HEK293T (cell line): ENCODE measurements around the gene RALB.

Experiments used
- CTCF ChIA-PET: fragments of 350-600 bp; formaldehyde crosslinking; extraction: SDS; loops from one replicate; lab custom pipeline; 2021; ENCODE audit warnings: antibody characterized with exemption, inconsistent platforms; lab: Yijun Ruan, JAX
- POLR2A ChIA-PET: fragments of 350-600 bp; formaldehyde crosslinking; extraction: SDS; loops from one replicate; lab custom pipeline; 2020; ENCODE audit warnings: antibody characterized with exemption, inconsistent platforms; lab: Yijun Ruan, JAX
- DNase-seq: peaks from one replicate; pipeline ENCODE4 v3.0.0; 2012; ENCODE audit warnings: mixed read lengths; ENCODE audit errors: extremely low spot score
- ARNT ChIP-seq: fragments of 450-650 bp; IDR thresholded peaks from 2 replicates; pipeline ENCODE4 v1.6.1; 2017; ENCODE audit warnings: mild to moderate bottlenecking
- BHLHE40 ChIP-seq: fragments of 450-650 bp; IDR thresholded peaks from 2 replicates; pipeline ENCODE4 v1.6.1; 2016; ENCODE audit warnings: mild to moderate bottlenecking, moderate library complexity, borderline replicate concordance
- CTBP1 ChIP-seq: fragments of 450-650 bp; IDR thresholded peaks from 2 replicates; pipeline ENCODE4 v1.6.1; 2016; ENCODE audit warnings: borderline replicate concordance
- ELF4 ChIP-seq: fragments of 450-650 bp; IDR thresholded peaks from 2 replicates; pipeline ENCODE4 v1.6.1; 2017; ENCODE audit warnings: antibody characterized with exemption
- FOXA1 ChIP-seq: fragments of 450-650 bp; IDR thresholded peaks from 2 replicates; pipeline ENCODE4 v1.6.1; 2016; ENCODE audit warnings: mild to moderate bottlenecking
- FOXK2 ChIP-seq: fragments of 450-650 bp; IDR thresholded peaks from 2 replicates; pipeline ENCODE4 v1.6.1; 2016; ENCODE audit warnings: mild to moderate bottlenecking
- FOXM1 ChIP-seq: fragments of 450-650 bp; IDR thresholded peaks from 2 replicates; pipeline ENCODE4 v1.6.1; 2017; ENCODE audit warnings: mild to moderate bottlenecking, borderline replicate concordance
- HDGF ChIP-seq: fragments of 450-650 bp; IDR thresholded peaks from 2 replicates; pipeline ENCODE4 v1.6.1; 2017; ENCODE audit warnings: antibody characterized with exemption, borderline replicate concordance
- L3MBTL2 ChIP-seq: fragments of 450-650 bp; conservative IDR thresholded peaks from 2 replicates; pipeline ENCODE4 v1.6.1; 2016; ENCODE audit warnings: mild to moderate bottlenecking
- LEF1 ChIP-seq: fragments of 450-650 bp; IDR thresholded peaks from 2 replicates; pipeline ENCODE4 v1.6.1; 2017; ENCODE audit warnings: mild to moderate bottlenecking, borderline replicate concordance
- NFRKB ChIP-seq: fragments of 450-650 bp; IDR thresholded peaks from 2 replicates; pipeline ENCODE4 v1.6.1; 2016; ENCODE audit warnings: mild to moderate bottlenecking, moderate library complexity
- PKNOX1 ChIP-seq: fragments of 450-650 bp; IDR thresholded peaks from 2 replicates; pipeline ENCODE4 v1.6.1; 2016
- SP1 ChIP-seq: fragments of 450-650 bp; IDR thresholded peaks from 2 replicates; pipeline ENCODE4 v1.6.1; 2017
- SUZ12 ChIP-seq: fragments of 450-650 bp; IDR thresholded peaks from 2 replicates; pipeline ENCODE4 v1.6.1; 2016; ENCODE audit warnings: mild to moderate bottlenecking
- TARDBP ChIP-seq: fragments of 450-650 bp; IDR thresholded peaks from 2 replicates; pipeline ENCODE4 v1.6.1; 2016
- ZNF384 ChIP-seq: fragments of 450-650 bp; IDR thresholded peaks from 2 replicates; pipeline ENCODE4 v1.6.1; 2016

RALB gene

GRCh38 chr2:120288016-120288373 is 35.3 kb downstream of the RALB start:
- ChIA-PET CTCF (interaction anchor here (0.5 to 0.6 kb wide), 2 partner anchors 336 to 488 kb away, joined by 3 to 4 read pairs; no protein-coding TSS in a partner anchor), POLR2A (no interaction called here)
- TF ChIP-seq PKNOX1: no peak
- TF ChIP-seq SP1: no peak
- TF ChIP-seq TARDBP: no peak
- no peak for TF ChIP-seq CTBP1
- TF ChIP-seq L3MBTL2: no peak
- TF ChIP-seq NFRKB: no peak
- TF ChIP-seq BHLHE40: no peak
- no peak for TF ChIP-seq ZNF384
- TF ChIP-seq HDGF: no peak
- TF ChIP-seq ELF4: no peak
- no peak for TF ChIP-seq ARNT
- TF ChIP-seq FOXA1: no peak
- TF ChIP-seq FOXM1: no peak
- no peak for TF ChIP-seq FOXK2
- no peak for TF ChIP-seq LEF1
- no peak for TF ChIP-seq SUZ12
- DNase-seq: no peak

GRCh38 chr2:120289221-120289906 is 36.7 kb downstream of the RALB start:
- TF ChIP-seq FOXM1: no peak
- TF ChIP-seq TARDBP: no peak
- no peak for TF ChIP-seq ELF4
- TF ChIP-seq SP1: no peak
- TF ChIP-seq ARNT: no peak
- no peak for TF ChIP-seq ZNF384
- no peak for TF ChIP-seq HDGF
- CTCF ChIA-PET: interaction anchor here (0.6 to 1.0 kb wide), 4 partner anchors 10 to 380 kb away, joined by 3 to 8 read pairs (median 3); no protein-coding TSS in a partner anchor
- DNase-seq: peak; percentile 33
- POLR2A ChIA-PET: no interaction called here

- POLR2A ChIA-PET: no interaction called here
These were observed 38.1 kb downstream of the RALB start for GRCh38 chr2:120290737-120291136.

GRCh38 chr2:120291401-120292311 is 39.0 kb downstream of the RALB start:
- DNase-seq: no peak
- ChIA-PET CTCF (interaction anchor here (0.7 to 2.0 kb wide), 3 partner anchors 8 to 536 kb away, joined by 3 to 9 read pairs (median 5); no protein-coding TSS in a partner anchor), POLR2A (no interaction called here)
- TF ChIP-seq HDGF (no peak), SP1 (no peak), FOXA1 (no peak), PKNOX1 (no peak), ELF4 (no peak), ARNT (no peak), ZNF384 (no peak), NFRKB (no peak), TARDBP (no peak), FOXK2 (no peak), BHLHE40 (no peak), SUZ12 (no peak)

More at GRCh38 chr2:120290737-120291136, 38.1 kb downstream of the RALB start:
- no peak for TF ChIP-seq FOXM1
- no peak for TF ChIP-seq ARNT
- no peak for TF ChIP-seq PKNOX1
- no peak for TF ChIP-seq SP1
- TF ChIP-seq CTBP1: no peak
- no peak for TF ChIP-seq SUZ12
- TF ChIP-seq LEF1: no peak
- DNase-seq: no peak
- CTCF ChIA-PET: no interaction called here

- ChIA-PET CTCF (interaction anchor here (2.0 kb wide), 1 partner anchor 10 kb away, joined by 9 read pairs; no protein-coding TSS in a partner anchor), POLR2A (no interaction called here)
- DNase-seq: no peak
- TF ChIP-seq ZNF384 (no peak), FOXA1 (no peak), FOXM1 (no peak), HDGF (no peak), CTBP1 (no peak), ELF4 (no peak), ARNT (no peak), BHLHE40 (no peak)
These were observed 40.7 kb downstream of the RALB start for GRCh38 chr2:120293096-120294007.
